Urothelium cell line (cell line): Measurements from ENCODE around the gene RFNG.

Experiments used
- DNase-seq: peaks from one replicate; pipeline ENCODE4 v3.0.0; 2011; ENCODE audit warnings: low spot score, mixed read lengths
- FAIRE-seq: peaks from 2 replicates; lab custom pipeline; 2011; peaks lifted over from hg19 to GRCh38; lab: Jason Lieb, UNC

Gene RFNG

DNA sequence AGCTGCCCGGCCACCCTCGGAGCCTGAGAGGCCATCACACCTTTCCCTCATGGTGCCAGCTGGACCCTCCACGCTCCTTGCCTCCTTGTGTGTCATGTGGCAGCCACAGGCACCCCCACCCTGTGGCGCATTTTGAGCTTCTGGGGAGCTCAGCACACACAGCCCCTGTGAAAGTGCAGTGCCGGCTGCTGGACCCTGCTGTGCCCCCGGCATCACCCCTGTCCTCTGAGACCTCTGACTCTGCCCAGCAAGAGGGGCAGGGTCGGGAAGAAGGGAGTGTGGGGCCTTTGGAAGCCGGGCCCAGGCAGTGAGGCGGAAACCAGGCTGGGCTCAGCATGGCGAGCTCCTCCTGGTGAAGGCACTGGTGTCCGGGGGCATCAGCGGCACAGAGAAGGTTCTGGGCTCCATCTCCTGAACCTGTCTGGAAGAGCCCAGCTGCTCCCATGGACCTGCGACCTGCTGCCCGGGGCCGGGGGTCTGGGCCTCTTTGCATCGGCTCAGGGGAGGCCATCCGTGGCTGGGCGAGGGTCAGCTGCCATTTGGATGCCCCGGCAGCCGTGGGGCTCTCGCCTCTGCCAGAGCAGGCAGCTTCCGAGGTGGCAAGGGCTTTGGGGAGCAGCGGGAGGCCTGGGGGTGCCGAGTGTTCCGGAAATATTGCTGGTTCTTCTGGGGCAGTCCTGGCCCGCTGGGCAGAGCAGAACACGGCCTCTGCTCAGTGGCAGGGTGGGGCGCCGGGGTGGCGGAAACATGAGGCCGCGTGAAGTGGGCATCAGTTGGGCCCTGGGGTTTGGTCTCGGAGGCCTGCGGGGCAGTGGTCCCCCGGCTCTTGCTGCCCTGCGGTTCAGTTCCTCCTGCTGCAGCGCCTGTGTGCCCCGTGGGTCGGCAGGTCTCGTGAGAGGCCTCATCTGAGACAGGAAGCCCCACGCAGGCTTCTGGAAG, 46.8 kb downstream of the RFNG start:
- no peak for FAIRE-seq

DNA sequence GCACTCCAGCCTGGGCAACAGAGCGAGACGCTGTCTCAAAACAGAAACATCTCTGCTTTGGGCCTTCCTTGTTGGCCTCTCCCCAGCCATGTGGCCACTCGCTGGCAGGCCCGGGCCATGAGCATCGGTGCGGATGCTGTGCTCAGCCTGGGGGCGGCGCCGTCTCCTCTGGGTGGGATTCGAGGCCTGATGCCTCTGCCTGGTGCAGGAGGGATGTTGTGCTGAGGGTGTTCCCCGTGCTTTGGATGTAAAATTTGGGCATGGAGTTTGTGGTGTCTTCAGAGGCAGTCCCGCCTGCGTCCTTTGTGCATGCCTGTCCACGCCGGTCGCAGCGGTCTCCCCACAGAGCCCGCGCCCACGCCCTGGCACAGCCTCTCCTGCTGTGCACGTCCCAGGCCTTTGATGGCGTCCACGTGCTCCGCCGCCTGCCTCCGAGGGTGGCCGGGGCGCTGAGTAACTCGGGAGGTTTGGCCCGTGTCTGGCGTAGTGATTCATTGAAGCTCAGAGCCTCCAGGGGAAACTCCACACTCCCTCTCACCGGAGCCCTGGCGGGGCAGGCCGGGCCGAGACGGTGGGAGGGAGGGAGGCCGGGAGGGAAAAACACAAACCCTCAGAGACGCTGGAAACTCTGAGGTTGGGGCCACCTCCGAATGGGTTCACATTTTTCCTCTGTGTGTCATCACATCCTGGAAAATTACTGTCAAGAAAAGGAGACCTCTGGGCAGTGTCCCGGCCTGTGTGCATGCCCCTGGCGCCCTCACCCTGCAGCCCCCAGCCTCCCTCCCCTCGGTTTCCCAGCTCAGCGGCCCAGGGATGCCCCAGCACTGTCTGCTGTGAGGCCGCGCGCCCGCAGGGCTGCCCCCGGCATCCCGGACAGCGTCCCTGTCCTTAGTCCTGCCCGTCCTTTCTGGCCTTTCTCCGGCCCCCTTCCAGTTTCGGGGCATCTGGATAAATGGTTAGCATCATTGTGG, 47.9 kb downstream of the RFNG start:
- FAIRE-seq (peak; percentile 95), DNase-seq (peak; percentile 98)

More for the DNA sequence above, 46.8 kb downstream of the RFNG start:
- no peak for DNase-seq

DNA sequence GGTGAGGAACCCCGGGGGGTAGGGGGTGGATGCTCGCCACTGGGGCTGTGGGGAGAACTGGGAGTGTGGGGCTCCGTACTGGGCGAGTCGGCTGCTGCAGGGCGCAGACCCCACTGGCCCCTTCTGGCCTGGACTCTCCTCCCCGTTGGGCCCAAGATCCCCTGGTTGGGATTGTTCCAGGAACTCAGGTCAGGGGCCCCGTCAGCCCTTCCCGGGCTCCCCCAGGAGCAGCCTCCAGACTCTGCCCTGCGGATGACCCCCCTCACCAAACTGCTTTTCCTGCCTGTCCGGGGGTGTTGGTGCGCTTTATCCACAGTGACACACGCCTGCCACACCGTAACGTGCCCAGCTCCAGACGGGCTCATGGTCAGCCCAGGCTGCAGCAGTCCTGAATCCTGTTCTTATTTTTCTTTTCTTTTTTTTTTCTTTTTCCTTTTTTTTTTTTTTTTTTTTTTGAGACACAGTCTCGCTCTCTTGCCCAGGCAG, 50.0 kb downstream of the RFNG start:
- FAIRE-seq = no peak
- no peak for DNase-seq

DNA sequence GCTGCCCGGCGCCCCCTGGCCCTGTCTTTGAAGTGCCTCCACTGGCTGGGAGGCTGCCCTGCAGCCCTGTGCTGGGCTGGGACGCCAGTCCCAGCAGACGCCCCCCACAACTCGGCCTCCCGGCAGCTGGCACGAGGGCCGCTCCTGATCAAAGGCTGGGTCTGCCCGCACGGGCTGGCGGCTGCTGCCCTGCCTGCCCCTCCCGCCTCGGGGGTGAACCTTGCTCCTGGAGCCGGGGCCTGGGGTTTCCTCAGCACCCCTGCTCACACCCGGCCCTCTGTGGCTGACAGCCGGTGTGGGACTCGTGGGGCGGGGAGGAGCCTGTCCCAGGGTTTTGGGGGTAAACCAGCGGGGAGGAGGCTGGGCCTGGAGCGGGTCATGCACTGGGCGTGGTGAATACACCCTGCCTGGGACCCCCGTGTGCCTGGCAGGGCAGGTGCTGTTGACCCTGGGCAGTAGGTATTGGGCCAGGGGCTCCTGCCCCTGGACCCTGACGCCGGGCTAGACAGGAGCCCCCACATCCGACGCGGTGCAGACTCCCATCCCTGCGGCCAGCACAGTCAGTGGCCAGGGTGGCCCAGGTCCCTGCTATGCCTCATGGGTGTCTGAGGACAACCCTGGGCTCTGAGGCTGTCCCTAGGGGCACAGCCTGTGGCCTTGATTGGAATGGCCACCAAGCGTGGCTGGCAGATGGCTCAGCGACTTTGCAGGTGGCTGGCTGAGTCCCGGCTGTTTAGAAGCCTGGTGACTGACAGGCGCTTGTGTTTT, 50.6 kb downstream of the RFNG start:
- no peak for FAIRE-seq
- no peak for DNase-seq

DNA sequence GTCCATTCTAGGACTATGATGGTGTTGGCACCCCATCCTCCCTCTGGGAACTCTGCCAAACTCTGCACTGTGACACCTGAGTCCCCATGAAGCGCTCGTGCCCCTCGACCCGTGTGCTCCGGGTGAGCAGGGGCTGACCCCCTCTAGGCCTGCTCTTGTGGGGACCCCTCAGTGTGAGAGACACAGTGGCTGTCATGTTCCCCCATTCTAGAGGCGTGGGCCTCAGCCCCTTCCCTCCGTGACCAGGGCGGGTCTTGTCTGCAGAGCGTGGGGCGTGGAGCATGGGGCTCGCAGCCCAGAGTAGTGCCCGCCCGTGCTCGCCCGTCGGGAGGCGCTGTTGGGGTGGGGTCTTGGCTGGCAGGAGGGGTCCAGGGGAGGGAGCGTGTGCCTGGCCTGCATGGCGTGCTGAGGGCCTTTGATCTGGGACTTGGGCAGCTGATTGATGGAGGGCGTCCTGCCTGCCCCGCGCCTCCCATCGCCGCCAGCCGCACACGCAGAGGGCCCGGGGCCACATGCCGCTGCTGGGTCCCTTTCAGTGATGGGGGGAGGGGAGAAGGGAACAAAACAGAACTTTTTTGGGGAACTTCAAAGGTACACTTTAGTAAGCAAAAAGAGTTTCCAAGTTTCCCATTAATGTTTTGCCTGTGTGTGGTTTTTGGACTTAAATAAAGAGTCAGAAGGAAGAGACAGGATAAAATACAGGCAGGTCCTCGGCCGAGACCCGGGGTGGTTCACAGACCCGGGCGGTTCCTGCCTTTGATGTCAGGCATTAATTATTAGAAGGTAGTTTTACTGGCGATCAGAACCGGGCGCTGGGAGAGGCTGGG, 51.4 kb downstream of the RFNG start:
- no peak for DNase-seq
- no peak for FAIRE-seq

DNA sequence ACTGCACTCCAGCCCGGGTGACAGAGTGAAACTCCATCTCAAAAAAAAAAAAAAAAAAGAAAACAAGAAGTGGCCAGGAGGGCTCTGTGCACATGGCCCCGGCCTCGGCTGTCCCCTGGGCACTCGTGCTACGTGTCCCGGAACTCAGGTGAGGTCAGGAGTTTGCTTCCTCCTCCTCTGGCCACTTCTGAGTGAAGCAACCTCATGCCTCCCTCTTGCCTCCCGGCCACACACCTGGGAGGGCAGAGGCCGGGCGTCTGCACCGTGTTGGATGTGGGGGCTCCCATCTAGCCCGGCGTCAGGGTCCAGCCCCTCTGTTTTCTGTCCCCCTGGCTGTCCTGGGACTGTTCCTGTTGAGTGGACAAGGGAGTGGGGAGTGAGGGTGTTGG, 52.0 kb downstream of the RFNG start:
- no peak for DNase-seq
- no peak for FAIRE-seq

DNA sequence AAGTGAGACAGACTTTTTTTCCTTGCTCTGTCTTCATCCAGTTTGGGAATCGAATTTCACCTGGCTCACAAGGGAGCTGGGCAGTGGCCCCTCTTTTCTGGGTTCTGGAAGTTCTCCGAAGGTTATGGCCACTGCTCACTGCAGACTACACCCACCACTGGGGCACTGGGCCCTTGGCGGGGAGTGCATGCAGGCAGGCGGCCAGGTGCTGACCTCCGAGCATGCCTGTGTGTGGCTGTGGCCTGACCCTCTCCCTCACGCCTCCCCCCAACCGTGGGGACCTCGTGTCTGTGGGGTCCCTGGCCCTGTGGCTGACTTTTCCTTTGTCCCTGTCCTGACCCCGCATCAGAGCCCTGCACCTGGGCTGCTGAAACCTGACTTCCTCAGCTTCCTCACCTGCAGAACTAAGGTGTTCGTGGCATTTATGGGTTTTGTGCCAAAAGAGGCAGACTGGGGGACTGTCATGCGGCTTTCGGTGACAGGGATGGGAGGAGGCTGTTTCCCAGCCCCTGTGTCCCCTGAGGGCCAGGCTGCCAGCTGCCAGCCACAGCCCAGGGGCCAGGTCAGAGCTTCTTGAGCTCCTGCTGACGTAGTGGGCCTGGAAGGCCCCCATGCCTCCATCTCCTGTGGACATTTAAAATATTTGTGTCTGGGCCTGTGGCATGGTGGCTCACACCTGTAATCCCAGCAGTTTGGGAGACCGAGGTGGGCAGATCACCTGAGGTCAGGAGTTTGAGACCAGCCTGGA, 52.7 kb downstream of the RFNG start:
- FAIRE-seq (no peak), DNase-seq (no peak)

DNA sequence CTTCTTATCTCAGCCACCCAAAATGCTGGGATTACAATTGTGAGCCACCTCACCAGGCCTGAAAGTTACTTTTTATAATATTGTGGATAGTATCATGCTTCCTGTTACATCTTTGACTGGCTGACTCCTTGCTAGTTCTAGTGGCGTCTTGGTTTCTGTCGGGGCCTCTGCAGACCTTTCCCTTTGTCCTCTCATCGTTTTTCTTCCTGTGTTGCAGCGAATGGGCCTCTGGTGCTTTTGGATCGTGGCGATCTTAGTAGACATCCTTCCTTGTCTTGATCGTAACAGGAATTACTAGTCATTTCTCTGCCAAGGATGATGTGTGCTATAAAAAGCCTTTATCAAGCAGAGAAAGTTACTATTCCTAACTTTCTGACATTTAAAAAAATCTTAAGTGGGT, 53.4 kb downstream of the RFNG start:
- FAIRE-seq = no peak

More for the DNA sequence above, 53.4 kb downstream of the RFNG start:
- DNase-seq = no peak
